AG09309 (cell line): ENCODE data around the gene L3MBTL3.

Experiments
- DNase-seq: peaks from one replicate; pipeline ENCODE4 v3.0.0-alpha.2; 2010; ENCODE audit warnings: low read depth
- H3K4me3 ChIP-seq: 2 replicates; pipeline ENCODE4 v1.5.1; 2011; ENCODE audit warnings: mild to moderate bottlenecking, low read depth, low read length, moderate library complexity; ENCODE audit not compliant: control insufficient read depth
- TF ChIP-seq, protein P1 (sequence below): IDR thresholded peaks from 2 replicates; pipeline ENCODE4 v1.5.1; 2011; ENCODE audit warnings: mild to moderate bottlenecking, low read depth, low read length, inconsistent platforms; ENCODE audit not compliant: insufficient read depth, control insufficient read depth; ENCODE audit errors: missing control alignments

Gene L3MBTL3

DNA sequence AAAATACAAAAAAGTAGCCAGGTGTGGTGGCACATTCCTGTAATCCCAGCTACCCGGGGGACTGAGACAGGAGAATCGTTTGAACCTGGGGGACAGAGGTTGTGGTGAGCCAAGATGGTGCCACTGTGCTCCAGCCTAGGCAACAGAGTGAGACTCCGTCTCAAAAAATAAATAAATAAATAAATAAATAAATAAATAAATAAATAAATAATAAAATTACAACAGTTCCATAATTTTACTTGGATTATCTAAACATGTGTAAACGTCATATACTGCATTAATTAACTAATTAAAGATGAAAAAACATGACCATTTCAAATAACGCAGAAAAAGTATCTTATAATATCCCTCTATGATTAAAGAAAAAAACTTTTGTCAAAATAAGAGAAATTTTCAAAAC, 138.5 kb downstream of the L3MBTL3 start:
- no peak overlapping the region for H3K4me3 ChIP-seq
- no peak for DNase-seq
- TF ChIP-seq, protein P1, sequence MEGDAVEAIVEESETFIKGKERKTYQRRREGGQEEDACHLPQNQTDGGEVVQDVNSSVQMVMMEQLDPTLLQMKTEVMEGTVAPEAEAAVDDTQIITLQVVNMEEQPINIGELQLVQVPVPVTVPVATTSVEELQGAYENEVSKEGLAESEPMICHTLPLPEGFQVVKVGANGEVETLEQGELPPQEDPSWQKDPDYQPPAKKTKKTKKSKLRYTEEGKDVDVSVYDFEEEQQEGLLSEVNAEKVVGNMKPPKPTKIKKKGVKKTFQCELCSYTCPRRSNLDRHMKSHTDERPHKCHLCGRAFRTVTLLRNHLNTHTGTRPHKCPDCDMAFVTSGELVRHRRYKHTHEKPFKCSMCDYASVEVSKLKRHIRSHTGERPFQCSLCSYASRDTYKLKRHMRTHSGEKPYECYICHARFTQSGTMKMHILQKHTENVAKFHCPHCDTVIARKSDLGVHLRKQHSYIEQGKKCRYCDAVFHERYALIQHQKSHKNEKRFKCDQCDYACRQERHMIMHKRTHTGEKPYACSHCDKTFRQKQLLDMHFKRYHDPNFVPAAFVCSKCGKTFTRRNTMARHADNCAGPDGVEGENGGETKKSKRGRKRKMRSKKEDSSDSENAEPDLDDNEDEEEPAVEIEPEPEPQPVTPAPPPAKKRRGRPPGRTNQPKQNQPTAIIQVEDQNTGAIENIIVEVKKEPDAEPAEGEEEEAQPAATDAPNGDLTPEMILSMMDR, result no peak

DNA sequence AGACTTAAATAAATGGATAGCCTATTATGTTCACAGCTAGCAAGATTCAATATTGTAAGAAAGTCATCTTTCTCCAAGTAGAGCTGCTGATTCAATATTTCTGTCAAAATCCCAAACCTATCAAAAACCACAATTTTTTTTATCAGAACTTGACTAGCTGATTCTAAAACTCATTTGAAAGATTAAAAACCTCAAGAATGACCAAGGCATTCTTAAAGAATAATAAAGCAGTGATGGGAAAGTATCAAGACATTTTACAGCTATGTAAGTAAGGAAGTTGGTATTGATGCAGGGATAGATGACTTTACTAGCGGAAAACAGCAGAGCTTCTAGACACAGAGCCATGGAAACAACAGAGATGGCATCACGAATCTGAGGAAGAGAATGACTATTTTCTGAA, 139.7 kb downstream of the L3MBTL3 start:
- DNase-seq, result no peak
- no peak overlapping the region for H3K4me3 ChIP-seq
- TF ChIP-seq, protein P1, result no peak

DNA sequence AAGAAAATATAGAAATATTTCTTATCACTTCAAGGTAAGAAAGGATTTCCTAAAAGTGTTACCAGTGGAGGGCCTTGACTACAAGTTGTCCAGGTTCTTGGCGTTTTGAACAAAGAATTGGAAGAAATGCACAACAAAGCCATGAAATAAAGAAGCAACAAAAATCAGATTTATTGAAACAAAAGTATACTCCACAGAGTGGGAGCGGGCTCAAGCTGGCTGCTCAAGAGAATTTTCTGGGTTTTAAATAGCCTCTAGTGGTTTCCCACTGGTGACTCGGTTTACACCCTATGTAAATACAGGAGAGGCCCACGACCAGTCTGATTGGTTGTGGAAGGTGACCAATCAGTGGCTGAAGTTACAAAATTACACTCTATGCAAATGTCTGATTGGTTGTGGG, 140.2 kb downstream of the L3MBTL3 start:
- H3K4me3 ChIP-seq, result no peak overlapping the region
- TF ChIP-seq, protein P1, result no peak
- DNase-seq, result no peak

DNA sequence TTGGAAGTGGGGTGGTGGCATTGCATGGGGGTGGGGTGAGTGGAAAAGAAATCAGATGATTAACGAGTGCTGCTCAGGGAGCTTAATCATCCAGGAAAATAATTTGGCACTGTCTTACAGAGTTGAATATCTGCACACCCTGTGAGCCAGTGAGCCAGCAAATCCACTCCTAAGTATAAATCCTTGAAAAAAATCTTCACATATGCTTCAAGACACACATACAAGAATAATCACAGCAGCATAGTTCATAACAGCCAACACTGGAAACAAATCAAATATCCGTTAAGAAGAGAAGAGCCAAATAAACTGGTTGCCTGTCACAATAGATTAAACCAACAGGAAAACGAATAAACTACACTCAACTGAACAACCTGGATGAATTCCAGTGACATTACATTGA, 141.6 kb downstream of the L3MBTL3 start:
- TF ChIP-seq, protein P1, result no peak
- H3K4me3 ChIP-seq, result no peak overlapping the region
- no peak for DNase-seq

DNA sequence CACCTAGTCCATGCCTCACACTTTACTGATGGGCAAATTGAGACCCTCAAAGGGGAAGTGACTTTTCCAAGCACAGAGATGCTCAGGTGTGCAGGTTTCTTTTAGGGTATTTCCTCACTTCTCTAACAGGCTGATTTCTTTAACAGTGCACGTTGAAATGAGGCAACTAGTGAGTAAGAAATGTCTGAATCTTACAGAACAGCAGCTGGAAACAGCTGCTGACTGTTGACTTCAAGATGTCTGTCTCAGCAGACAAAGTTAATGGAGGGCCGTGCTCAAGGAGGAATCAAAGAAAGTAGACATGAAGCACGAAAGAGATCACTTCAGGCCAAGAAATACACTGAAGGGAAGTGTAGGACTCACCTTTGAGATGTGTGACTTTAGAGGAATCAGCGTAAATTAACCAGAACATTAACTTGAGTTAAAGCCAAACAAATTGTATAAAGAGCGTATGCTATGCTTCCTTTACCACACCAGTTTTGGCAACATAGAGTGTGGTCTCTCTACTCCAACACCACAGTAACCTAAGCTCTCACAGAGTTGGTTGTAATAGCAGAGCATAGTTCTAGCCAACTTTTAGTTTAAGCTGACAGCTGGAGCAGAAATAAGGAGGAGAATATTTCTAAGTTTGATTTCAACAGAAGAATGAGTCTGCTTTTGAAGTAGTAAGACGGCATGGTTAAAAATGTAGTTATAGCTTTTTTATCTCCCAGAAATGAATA, 143.5 kb downstream of the L3MBTL3 start:
- TF ChIP-seq, protein P1, result no peak
- no peak for DNase-seq
- H3K4me3 ChIP-seq, result no peak overlapping the region

DNA sequence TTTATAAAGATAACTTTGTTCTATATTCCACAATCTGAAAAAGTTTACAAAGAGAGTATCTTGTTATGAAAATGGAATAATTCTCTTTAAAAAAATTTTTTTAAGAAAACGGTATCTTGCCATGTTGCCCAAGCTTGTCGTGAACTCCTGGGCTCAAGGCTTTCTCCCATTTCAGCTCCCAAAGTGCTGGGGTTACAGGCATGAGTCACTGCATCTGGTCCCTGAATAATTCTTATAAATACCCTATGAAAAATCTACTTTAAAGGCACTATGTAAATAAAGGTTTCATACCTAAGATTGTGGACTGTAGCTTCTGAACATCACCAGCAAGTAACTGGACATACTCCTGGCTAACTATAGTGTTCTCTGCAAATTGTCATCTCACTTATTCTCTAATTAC, 144.0 kb downstream of the L3MBTL3 start:
- no peak for DNase-seq
- no peak overlapping the region for H3K4me3 ChIP-seq
- TF ChIP-seq, protein P1, result no peak
